Spleen (tissue), 7 donors: ENCODE measurements around the gene PRSS56.
"Not testable (repeated sequence)": the region's sequence is repeated elsewhere in the genome, so short reads cannot be mapped to it uniquely, and the experiment has no call there.

Experiments
- CTCF ChIP-seq, 11 experiments: fragments of 200-600 bp in 7 of 11; fragments of 450-650 bp in 4 of 11; sonication (generic) in 4 of 11; IDR thresholded peaks in 8 of 11; conservative IDR thresholded peaks in 3 of 11; 1 replicate in 7 of 11; 2 replicates in 4 of 11; pipeline versions ENCODE4 v1.4.0 to v1.8.0; 2016 to 2021; ENCODE audit warnings: antibody characterized with exemption in 11 of 11, inconsistent platforms in 4 of 11, mild to moderate bottlenecking in 1 of 11
- POLR2A ChIP-seq, 3 donors: fragments of 450-650 bp; IDR thresholded peaks; one replicate each; pipeline ENCODE4 v1.5.1; 2017; ENCODE audit warnings: antibody characterized with exemption in 3 of 3, mild to moderate bottlenecking in 1 of 3
- POLR2AphosphoS5 ChIP-seq, 3 donors: sonication (generic); formaldehyde crosslinking; IDR thresholded peaks; one replicate each; pipeline ENCODE4 v1.5.1; 2017; ENCODE audit warnings: antibody characterized with exemption in 3 of 3
- donor health status: DM: no; HTN: no; CAD: no; lungs with moderate emphysema.
- donor health status: DM: no; HTN: no; CAD: no.
- donor health status: DM: no; HTN: no; CAD: no.

- TF ChIP-seq POLR2AphosphoS5 (IDR thresholded peaks at IDR 0.05); CTCF (IDR thresholded peaks at IDR 0.05 in 8 of 11, conservative IDR thresholded peaks at IDR 0.05 in 3 of 11); POLR2A (IDR thresholded peaks at IDR 0.05): not testable (repeated sequence)
Observed at GRCh38 chr2:232532821-232533220, 12.6 kb downstream of the PRSS56 start.
